GM12872 (cell line): ENCODE data around the gene TDRD10.

ENCODE experiments used
- CTCF ChIP-seq: IDR thresholded peaks from 3 replicates; pipeline ENCODE4 v1.5.1; 2011; ENCODE audit warnings: low read depth, mild to moderate bottlenecking, low read length, moderate library complexity; ENCODE audit not compliant: insufficient read depth

The TDRD10 gene

GRCh38 chr1:154581766-154582165 lies 79.7 kb downstream of the TDRD10 start:
- no peak for TF ChIP-seq CTCF

- TF ChIP-seq CTCF: no peak
These were observed 80.9 kb downstream of the TDRD10 start for GRCh38 chr1:154582885-154583284.

GRCh38 chr1:154583773-154584172 lies 81.8 kb downstream of the TDRD10 start:
- TF ChIP-seq CTCF: no peak

GRCh38 chr1:154584267-154584994 lies 82.4 kb downstream of the TDRD10 start:
- TF ChIP-seq CTCF: no peak

GRCh38 chr1:154586231-154586630 lies 84.2 kb downstream of the TDRD10 start:
- no peak for TF ChIP-seq CTCF

- TF ChIP-seq CTCF: no peak
These were observed 84.6 kb downstream of the TDRD10 start for GRCh38 chr1:154586641-154587040.

GRCh38 chr1:154589780-154590179 lies 87.8 kb downstream of the TDRD10 start:
- TF ChIP-seq CTCF: no peak
